Stomach smooth muscle (tissue), 2 donors: ENCODE data around the gene ZNF420.

Experiments
- H3K27ac ChIP-seq: one replicate; pipeline ENCODE4 v1.7.0; 2013; ENCODE audit warnings: mild to moderate bottlenecking, low read length, inconsistent platforms
- H3K27me3 ChIP-seq, 2 donors: one replicate each; pipeline ENCODE4 v1.7.0; 2013; ENCODE audit warnings: low read length in 2 of 2; ENCODE audit not compliant: insufficient read depth in 2 of 2, control insufficient read depth in 1 of 2
- H3K36me3 ChIP-seq, 2 donors: one replicate each; pipeline ENCODE4 v1.7.0; 2013; ENCODE audit warnings: low read length in 2 of 2; ENCODE audit not compliant: control insufficient read depth in 2 of 2, insufficient read depth in 2 of 2
- H3K4me1 ChIP-seq: one replicate; pipeline ENCODE4 v1.7.0; 2013; ENCODE audit warnings: low read length; ENCODE audit not compliant: control insufficient read depth, insufficient read depth
- H3K4me3 ChIP-seq, 2 donors: one replicate each; pipeline ENCODE4 v1.7.0; 2013; ENCODE audit warnings: low read length in 2 of 2
- H3K9ac ChIP-seq, 2 donors: one replicate each; pipeline ENCODE4 v1.7.0; 2013; ENCODE audit warnings: low read length in 2 of 2, mild to moderate bottlenecking in 1 of 2
- H3K9me3 ChIP-seq, 2 donors: one replicate each; pipeline ENCODE4 v1.7.0; 2013; ENCODE audit warnings: low read length in 2 of 2; ENCODE audit not compliant: control insufficient read depth in 2 of 2
- donor health status: healthy.
- donor health status: Pancreatic carcinoma.

The ZNF420 gene

GRCh38 chr19:37136111-37136510 lies 57.9 kb downstream of the ZNF420 start:
- Histone ChIP-seq H3K9me3 (peaks cover 63 to 72% of the 10 kb centered on the region in 2 donors), H3K27me3 (no peaks in the 10 kb centered on the region), H3K4me3 (peak overlapping the region in 1 of 2 donors; percentile 13), H3K9ac (no peak overlapping the region), H3K36me3 (peaks cover 0 to 5% of the 10 kb centered on the region in 2 donors), H3K27ac (no peak overlapping the region), H3K4me1 (no peaks in the 10 kb centered on the region)

- Histone ChIP-seq H3K4me3 (no peak overlapping the region), H3K4me1 (no peaks in the 10 kb centered on the region), H3K27ac (no peak overlapping the region), H3K9me3 (peaks cover 48 to 59% of the 10 kb centered on the region in 2 donors), H3K36me3 (peaks cover 30 to 35% of the 10 kb centered on the region in 2 donors), H3K27me3 (no peaks in the 10 kb centered on the region), H3K9ac (no peak overlapping the region)
Measured at GRCh38 chr19:37148214-37148613, 70.0 kb downstream of the ZNF420 start.

- Histone ChIP-seq H3K27ac (no peak overlapping the region), H3K4me1 (no peaks in the 10 kb centered on the region), H3K36me3 (peaks cover 43 to 53% of the 10 kb centered on the region in 2 donors), H3K9me3 (peaks cover 16 to 38% of the 10 kb centered on the region in 2 donors), H3K27me3 (no peaks in the 10 kb centered on the region), H3K9ac (no peak overlapping the region), H3K4me3 (no peak overlapping the region)
Measured at GRCh38 chr19:37160153-37160552, 81.9 kb downstream of the ZNF420 start.

GRCh38 chr19:37165635-37166034 lies 87.4 kb downstream of the ZNF420 start:
- H3K9me3 ChIP-seq = peaks cover 0 to 17% of the 10 kb centered on the region in 2 donors

GRCh38 chr19:37172368-37173366 lies 94.4 kb downstream of the ZNF420 start, which contains the start of gene ZNF585A:
TSS of gene ZNF585A (minus strand) at chr19:37172695. CDS start at chr19:37169910, 2,785 bp downstream.
- peak within 1 kb of the TSS; percentile 31 for H3K27ac ChIP-seq
- H3K4me3 ChIP-seq = peak within 1 kb of the TSS; percentile 96 to 99
- H3K9ac ChIP-seq = peak within 1 kb of the TSS; percentile 96
- no peaks in the 10 kb centered on the region for H3K4me1 ChIP-seq
- H3K27me3 ChIP-seq = no peaks in the 10 kb centered on the region
- H3K9me3 ChIP-seq = peaks cover 0 to 3% of the 10 kb centered on the region in 2 donors
- peaks cover 7 to 15% of the 10 kb centered on the region in 2 donors for H3K36me3 ChIP-seq

More at GRCh38 chr19:37165635-37166034, 87.4 kb downstream of the ZNF420 start:
- Histone ChIP-seq H3K27ac (no peak overlapping the region), H3K4me3 (no peak overlapping the region), H3K9ac (no peak overlapping the region), H3K27me3 (no peaks in the 10 kb centered on the region), H3K36me3 (peaks cover 28 to 30% of the 10 kb centered on the region in 2 donors), H3K4me1 (no peaks in the 10 kb centered on the region)
